HTERT RPE-1 (cell line): ENCODE measurements around the gene CRB1.
"Not testable (repeated sequence)": the region's sequence is repeated elsewhere in the genome, so short reads cannot be mapped to it uniquely, and the experiment has no call there.

Experiments used
- in situ Hi-C: fragments of 300-500 bp; cut with MboI; formaldehyde crosslinking; loops from 4 replicates; pipeline ENCODE4 v1.14.3; 2020; ENCODE audit warnings: low sequenced_read_pairs

CRB1 gene

DNA sequence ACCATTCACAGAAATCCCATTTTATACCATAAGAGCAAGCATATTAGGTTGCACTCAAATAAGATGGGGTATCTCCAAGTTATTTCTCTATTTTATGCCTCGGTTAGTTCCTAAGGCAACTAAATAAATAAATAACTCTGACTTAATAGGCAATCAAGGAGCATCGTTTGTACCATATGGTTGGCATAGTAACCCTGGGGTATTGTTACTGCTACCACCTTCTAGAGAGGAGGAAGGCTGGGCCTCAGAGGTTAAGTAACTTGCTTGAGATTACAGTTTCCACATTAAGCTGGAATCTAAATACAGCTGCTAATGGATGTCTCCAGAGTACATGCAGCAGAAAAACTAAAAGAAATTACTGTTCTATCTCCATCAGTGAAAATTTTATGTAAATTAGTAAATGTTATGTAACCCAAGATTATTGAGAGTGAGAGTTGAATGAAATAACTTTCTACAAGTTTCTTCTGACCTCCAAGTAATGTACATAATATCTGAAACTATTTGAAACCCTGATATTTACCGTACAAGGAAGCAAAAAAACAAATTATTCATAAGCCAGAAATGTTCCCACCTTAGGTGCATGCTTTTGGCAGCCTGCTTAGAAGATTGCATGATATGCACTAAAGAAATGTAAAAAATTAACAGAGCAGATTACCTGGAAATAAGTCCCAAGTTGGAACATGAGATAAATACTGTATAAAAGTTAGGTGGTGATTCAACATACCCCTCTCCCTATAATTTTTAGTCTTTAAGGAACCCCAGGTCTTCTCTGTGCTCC lies 127.0 kb downstream of the CRB1 start:
- in situ Hi-C loops: no loop called here

DNA sequence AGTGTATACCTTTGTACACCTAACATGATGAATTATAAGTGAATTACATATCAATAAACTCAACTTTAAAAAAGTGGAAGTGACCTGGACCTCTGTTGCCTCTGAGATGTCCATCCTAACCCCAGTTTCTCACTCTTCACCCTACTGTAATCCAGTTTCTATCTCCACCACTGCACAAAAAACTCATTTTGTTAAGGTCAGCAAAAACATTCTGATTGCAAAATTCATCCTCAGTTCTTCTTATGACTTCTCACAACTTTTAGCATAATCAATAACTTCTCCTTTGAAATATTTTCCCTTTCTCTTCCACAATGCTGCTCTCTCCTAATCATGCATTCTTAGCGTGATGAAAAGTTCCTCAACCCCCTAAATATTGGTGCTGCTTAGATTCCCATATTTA lies 129.8 kb downstream of the CRB1 start:
- in situ Hi-C loops: no loop called here

GRCh38 chr1:197399755-197400521 lies 131.9 kb downstream of the CRB1 start:
- in situ Hi-C loops: no loop called here

DNA sequence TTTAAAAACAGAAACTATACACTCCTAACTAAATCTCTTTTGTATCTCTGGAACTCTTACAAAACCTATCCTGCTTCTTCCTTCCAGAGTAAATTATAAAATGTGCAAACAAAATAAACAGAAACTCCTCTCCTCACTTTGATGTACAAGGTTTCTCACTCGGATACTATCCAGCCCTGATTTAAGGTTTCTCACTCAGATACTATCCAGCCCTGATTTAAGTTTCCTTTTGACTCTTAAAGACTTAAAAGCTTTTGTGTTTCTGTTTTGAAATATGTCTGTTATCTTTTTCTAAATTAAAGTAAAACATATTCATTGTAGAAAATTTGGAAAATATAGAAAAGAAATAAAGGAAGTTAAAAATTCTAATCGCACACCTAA lies 132.5 kb downstream of the CRB1 start:
- in situ Hi-C loops: no loop called here

GRCh38 chr1:197402189-197402588 lies 134.1 kb downstream of the CRB1 start:
- in situ Hi-C loops: no loop called here

DNA sequence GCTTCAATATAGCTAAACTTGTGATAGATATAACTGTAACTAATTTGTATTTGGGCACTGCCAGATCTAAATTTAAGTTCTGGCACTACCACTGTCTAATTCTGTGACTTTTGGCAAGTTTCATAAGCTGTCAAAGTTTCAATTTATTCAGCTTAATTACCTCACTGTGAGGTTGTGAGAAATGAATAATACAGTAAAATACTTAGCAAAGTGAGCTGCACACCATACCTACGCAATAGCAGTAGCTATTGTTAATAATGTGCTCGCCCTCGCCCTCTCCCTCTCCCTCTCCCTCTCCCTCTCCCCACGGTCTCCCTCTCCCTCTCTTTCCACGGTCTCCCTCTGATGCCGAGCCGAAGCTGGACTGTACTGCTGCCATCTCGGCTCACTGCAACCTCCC lies 136.7 kb downstream of the CRB1 start:
- in situ Hi-C loops: not testable (repeated sequence)

GRCh38 chr1:197405614-197406013 lies 137.6 kb downstream of the CRB1 start:
- in situ Hi-C loops: not testable (repeated sequence)

- in situ Hi-C loops: no loop called here
These were observed 145.5 kb downstream of the CRB1 start for GRCh38 chr1:197413564-197413963.

GRCh38 chr1:197415221-197415620 lies 147.2 kb downstream of the CRB1 start:
- in situ Hi-C loops: no loop called here

- in situ Hi-C loops: no loop called here
These were observed 150.6 kb downstream of the CRB1 start for GRCh38 chr1:197418693-197419092.

GRCh38 chr1:197422993-197423392 lies 154.9 kb downstream of the CRB1 start:
- in situ Hi-C loops: no loop called here

DNA sequence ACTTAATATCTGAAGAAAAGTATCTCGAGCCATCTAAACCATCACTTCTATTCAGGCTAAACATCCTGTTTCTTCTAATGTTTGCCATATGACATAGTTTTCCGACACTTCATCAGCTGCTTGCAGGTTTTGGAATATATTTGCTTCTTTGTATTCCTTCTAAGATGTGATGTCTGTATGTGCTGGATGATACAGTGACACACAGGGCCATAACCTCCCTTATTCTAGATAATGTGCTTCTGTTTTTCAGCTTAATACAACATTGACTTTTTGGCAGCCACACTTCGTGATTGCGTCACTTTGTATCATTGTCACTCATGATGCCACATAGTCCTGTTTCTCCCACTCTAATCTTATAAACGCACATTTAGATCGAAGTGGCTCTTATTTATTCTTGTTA lies 156.3 kb downstream of the CRB1 start:
- in situ Hi-C loops: no loop called here

DNA sequence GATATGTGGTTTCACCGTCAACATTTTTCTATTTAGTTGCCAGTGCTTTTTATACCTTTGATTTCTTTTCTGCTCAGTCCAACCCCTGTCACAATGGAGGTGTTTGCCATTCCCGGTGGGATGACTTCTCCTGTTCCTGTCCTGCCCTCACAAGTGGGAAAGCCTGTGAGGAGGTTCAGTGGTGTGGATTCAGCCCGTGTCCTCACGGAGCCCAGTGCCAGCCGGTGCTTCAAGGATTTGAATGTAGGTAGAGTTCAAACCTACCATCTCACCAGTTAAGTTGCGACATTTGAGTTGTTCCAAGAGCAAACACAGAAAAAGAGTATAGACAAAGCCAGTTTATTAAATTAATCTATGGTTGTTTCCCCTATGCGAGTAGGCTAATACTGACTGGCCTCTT lies 161.3 kb downstream of the CRB1 start:
- in situ Hi-C loops: no loop called here

GRCh38 chr1:197435224-197435623 lies 167.2 kb downstream of the CRB1 start:
- in situ Hi-C loops: no loop called here

GRCh38 chr1:197437601-197438000 lies 169.5 kb downstream of the CRB1 start:
- in situ Hi-C loops: no loop called here

- in situ Hi-C loops: no loop called here
These were observed 170.1 kb downstream of the CRB1 start for GRCh38 chr1:197438010-197438790.

GRCh38 chr1:197439708-197440280 lies 171.7 kb downstream of the CRB1 start:
- in situ Hi-C loops: no loop called here

- in situ Hi-C loops: no loop called here
These were observed 172.7 kb downstream of the CRB1 start for GRCh38 chr1:197440715-197441114.

- in situ Hi-C loops: no loop called here
These were observed 174.0 kb downstream of the CRB1 start for GRCh38 chr1:197441999-197442414.

DNA sequence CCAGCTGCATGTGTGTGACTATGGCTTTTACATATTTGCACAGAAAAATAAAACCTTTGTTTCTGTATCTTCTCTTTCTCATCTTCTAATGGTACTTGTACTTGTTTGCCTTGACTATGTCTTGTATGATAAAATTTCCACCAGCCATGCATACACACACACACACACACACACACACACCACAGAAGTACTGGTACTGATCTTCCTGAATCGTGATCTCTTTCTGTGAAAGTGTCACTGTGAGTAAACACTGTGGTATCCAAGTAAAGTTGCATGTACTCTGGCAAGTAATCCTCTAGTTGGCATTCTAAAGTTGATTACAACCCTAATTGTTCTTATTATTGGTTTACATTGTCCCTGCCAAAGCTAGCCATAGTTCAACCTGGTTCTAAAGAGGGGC lies 176.7 kb downstream of the CRB1 start:
- in situ Hi-C loops: no loop called here

GRCh38 chr1:197448121-197448779 lies 180.2 kb downstream of the CRB1 start:
- in situ Hi-C loops: no loop called here
